Measurements from ENCODE around the gene CCDC8. TPM values are rescaled to one million over a fixed set of nuclear protein-coding genes. Genes with fewer than 3 reads are reported as not detected.

CCDC8 gene
- total and polyA plus RNA-seq, 9 of the 15 experiments (the other 6 are each of a cell fraction or from before 2014, with no cell fraction given), result 0.68 to 30.8 (median 15.6) TPM

- intact Hi-C loops (cut with micrococcal nuclease) (no loop called here), in situ Hi-C loops (cut with MboI) (no loop called here)
- no peak for ATAC-seq
- TF ChIP-seq POLR2G (IDR thresholded peaks at IDR 0.05; ENCODE audit: low read depth, low read length), result peak; percentile 47; the same call in 1 of the 2 replicates
- TF ChIP-seq CBFA2T2 (conservative IDR thresholded peaks at IDR 0.05), result no peak
- TF ChIP-seq ZBTB33 (CRISPR knock-in tag; IDR thresholded peaks at IDR 0.05), result peak; percentile 79
- TF ChIP-seq RBM22 (IDR thresholded peaks at IDR 0.05; ENCODE audit: low read depth, low read length, poor library complexity, severe bottlenecking), result peak; percentile 68
- TF ChIP-seq MITF (IDR thresholded peaks at IDR 0.05), result no peak
- no peak for TF ChIP-seq EP400 (IDR thresholded peaks at IDR 0.05)
- TF ChIP-seq FOSL1 (tag; conservative IDR thresholded peaks at IDR 0.05), result no peak
- peaks cover 55% of the 10 kb centered on the region; the same call in 2 of the 3 replicates for H3K36me3 ChIP-seq (ENCODE audit: control insufficient read depth, insufficient read depth, low read length)
- H2AFZ ChIP-seq (ENCODE audit: low read depth, low read length), result no peak overlapping the region
- H3K4me3 ChIP-seq, result no peak overlapping the region
- H3K9me1 ChIP-seq (ENCODE audit: control insufficient read depth, insufficient read depth, low read length), result no peaks in the 10 kb centered on the region
- FAIRE-seq, result no peak
- no peak overlapping the region for H3K4me2 ChIP-seq (ENCODE audit: insufficient read depth, low read length)
- no peak for DNase-seq (ENCODE audit: extremely low read depth in 1 of 4, low spot score in 3 of 4)
- ChIA-PET POLR2A (interaction anchor here (0.7 kb wide), 1 partner anchor 21 kb away, joined by 4 read pairs; no protein-coding TSS in a partner anchor), CTCF (ENCODE audit: low intra/inter-chr PET ratio) (interaction anchor here (0.9 kb wide), 1 partner anchor 96 kb away, joined by 3 read pairs; no protein-coding TSS in a partner anchor)
- WGBS (ENCODE audit: insufficient coverage, low coverage, missing lambda C conversion rate), result 94% methylated on average over 30 of the region's 33 CpGs
- BruUV-seq (replicated peaks), result no TSS peak
- H4K20me1 ChIP-seq (replicated peaks; ENCODE audit: control insufficient read depth, insufficient read depth, low read length), result no peaks in the 10 kb centered on the region; the same call in 1 of the 2 replicates
- H3K27ac ChIP-seq (ENCODE audit: extremely low read depth, low read depth, low read length), result no peak overlapping the region
- H3K9me3 ChIP-seq (replicated peaks; ENCODE audit: control insufficient read depth, insufficient read depth, low read depth, low read length), result no peaks in the 10 kb centered on the region
- H3K9ac ChIP-seq (ENCODE audit: insufficient read depth in 1 of 2, low read depth in 2 of 2, low read length in 2 of 2), result no peak overlapping the region; a peak in 1 of 4 replicates
- peaks cover 0 to 23% of the 10 kb centered on the region in 2 experiments; a peak in 2 of 5 replicates for H3K4me1 ChIP-seq (replicated peaks in 1 of 2; ENCODE audit: control insufficient read depth in 2 of 2, insufficient read depth in 2 of 2, low read length in 2 of 2)
- no peaks in the 10 kb centered on the region for H3K27me3 ChIP-seq (ENCODE audit: control insufficient read depth in 2 of 2, insufficient read depth in 2 of 2, low read length in 2 of 2)
- no peaks in the 10 kb centered on the region for H3K79me2 ChIP-seq (ENCODE audit: control insufficient read depth, insufficient read depth, low read length)
Observed at GRCh38 chr19:46391296-46392251, 21.8 kb downstream of the CCDC8 start.
